Left renal cortex interstitium (tissue), 4 donors: ENCODE measurements around the gene POLH. TPM values are rescaled to one million over a fixed set of nuclear protein-coding genes. Genes with fewer than 3 reads are reported as not detected.

Source experiments
- polyA plus RNA-seq, 4 donors: library from polyadenylated mRNA; unstranded; fragments of 120-200 nt; gene quantifications; one replicate each; pipeline ENCODE4 v1.2.1, GENCODE V29; 2013; ENCODE audit not compliant: insufficient read length in 4 of 4

Gene POLH
- polyA plus RNA-seq, 4 donors, result 16.8 to 25.0 (median 23.3) TPM

Other genes starting within 250 kb of the POLH start
- gene ZNF318, start 206.5 kb upstream of the POLH start, polyA plus RNA-seq, result 10 to 100 TPM; 22.1 to 33.9 (median 28.9) TPM
- 10 to 100 TPM; 17.4 to 34.1 (median 23.8) TPM for gene ABCC10, start 148.6 kb upstream of the POLH start, polyA plus RNA-seq
- 1 to 10 TPM in 3 of 4 donors, under 1 TPM in 1; 0.93 to 1.9 (median 1.3) TPM for gene DLK2, start 120.6 kb upstream of the POLH start, polyA plus RNA-seq
- gene TJAP1, start 98.6 kb upstream of the POLH start, polyA plus RNA-seq, result 10 to 100 TPM; 24.6 to 50.2 (median 36.8) TPM
- 1 to 10 TPM in 3 of 4 donors, under 1 TPM in 1; 0.95 to 1.8 (median 1.4) TPM for gene LRRC73, start 65.8 kb upstream of the POLH start, polyA plus RNA-seq
- gene YIPF3, start 59.3 kb upstream of the POLH start, polyA plus RNA-seq, result 100 to 1,000 TPM; 136 to 156 (median 146) TPM
- 10 to 100 TPM; 33.9 to 43.6 (median 39.4) TPM for gene POLR1C, start 59.1 kb upstream of the POLH start, polyA plus RNA-seq
- gene XPO5, start 147 bp upstream of the POLH start, polyA plus RNA-seq, result 10 to 100 TPM; 39.8 to 58.0 (median 46.0) TPM
- gene GTPBP2, start 53.1 kb downstream of the POLH start, polyA plus RNA-seq, result 10 to 100 TPM; 42.1 to 68.1 (median 55.2) TPM
- gene MAD2L1BP, start 59.7 kb downstream of the POLH start, polyA plus RNA-seq, result 10 to 100 TPM; 21.7 to 30.4 (median 27.6) TPM
- gene RSPH9, start 68.9 kb downstream of the POLH start, polyA plus RNA-seq, result 1 to 10 TPM; 1.3 to 1.5 (median 1.4) TPM
- 10 to 100 TPM; 40.5 to 62.0 (median 49.1) TPM for gene MRPS18A, start 111.6 kb downstream of the POLH start, polyA plus RNA-seq
- 100 to 1,000 TPM; 222 to 402 (median 302) TPM for gene VEGFA, start 194.0 kb downstream of the POLH start, polyA plus RNA-seq